NOMO-1 treated with dmso at 0.1 percent for 144 hours (cell line): ENCODE measurements around the gene SLC38A6.
A peak's percentile ranks its signal among the peaks of the same experiment; 100 is the strongest.

Source experiments
- DNase-seq: peaks from one replicate; lab custom pipeline; 2025; ENCODE audit not compliant: unreplicated experiment; lab: John Stamatoyannopoulos, UW

SLC38A6 gene

GRCh38 chr14:61101803-61102548 lies 120.9 kb downstream of the SLC38A6 start:
- DNase-seq, result peak; percentile 31
